ENCODE data around the gene OR2T29.

DNA sequence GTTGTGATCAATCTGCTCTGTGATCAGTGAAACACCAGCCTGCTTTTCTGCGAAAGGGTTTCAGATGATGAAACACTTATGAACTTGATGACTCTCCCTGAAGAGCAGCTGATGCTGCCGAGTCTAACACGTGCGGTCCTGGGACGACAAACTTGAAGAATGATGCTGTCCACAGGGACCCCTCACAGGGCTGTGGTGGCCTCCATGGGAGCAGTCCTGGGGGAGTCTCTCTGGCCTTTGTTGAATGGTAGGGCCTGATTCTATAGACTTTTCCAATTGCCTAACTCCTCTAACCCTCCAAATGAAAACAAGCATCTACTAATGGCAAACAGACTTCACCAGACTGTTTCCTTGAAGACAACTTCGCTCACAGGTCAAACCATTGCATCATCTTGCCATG lies 35.0 kb upstream of the OR2T29 start, which contains the start of gene OR2T10:
- TF ChIP-seq, protein P1, sequence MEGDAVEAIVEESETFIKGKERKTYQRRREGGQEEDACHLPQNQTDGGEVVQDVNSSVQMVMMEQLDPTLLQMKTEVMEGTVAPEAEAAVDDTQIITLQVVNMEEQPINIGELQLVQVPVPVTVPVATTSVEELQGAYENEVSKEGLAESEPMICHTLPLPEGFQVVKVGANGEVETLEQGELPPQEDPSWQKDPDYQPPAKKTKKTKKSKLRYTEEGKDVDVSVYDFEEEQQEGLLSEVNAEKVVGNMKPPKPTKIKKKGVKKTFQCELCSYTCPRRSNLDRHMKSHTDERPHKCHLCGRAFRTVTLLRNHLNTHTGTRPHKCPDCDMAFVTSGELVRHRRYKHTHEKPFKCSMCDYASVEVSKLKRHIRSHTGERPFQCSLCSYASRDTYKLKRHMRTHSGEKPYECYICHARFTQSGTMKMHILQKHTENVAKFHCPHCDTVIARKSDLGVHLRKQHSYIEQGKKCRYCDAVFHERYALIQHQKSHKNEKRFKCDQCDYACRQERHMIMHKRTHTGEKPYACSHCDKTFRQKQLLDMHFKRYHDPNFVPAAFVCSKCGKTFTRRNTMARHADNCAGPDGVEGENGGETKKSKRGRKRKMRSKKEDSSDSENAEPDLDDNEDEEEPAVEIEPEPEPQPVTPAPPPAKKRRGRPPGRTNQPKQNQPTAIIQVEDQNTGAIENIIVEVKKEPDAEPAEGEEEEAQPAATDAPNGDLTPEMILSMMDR (IDR thresholded peaks at IDR 0.05; ENCODE audit: low read depth, low read length, poor library complexity, severe bottlenecking) = no peak
- no peak for TF ChIP-seq EZH2phosphoT487 (IDR thresholded peaks at IDR 0.05; ENCODE audit: borderline replicate concordance, low read length)
